ENCODE measurements around the gene NLRC5. TPM values are rescaled to one million over a fixed set of nuclear protein-coding genes. Genes with fewer than 3 reads are reported as not detected.
A peak's percentile ranks its signal among the peaks of the same experiment; 100 is the strongest.

The NLRC5 gene
- total and polyA plus RNA-seq, 4 donors: 23.9 to 46.4 (median 31.1) TPM

DNA sequence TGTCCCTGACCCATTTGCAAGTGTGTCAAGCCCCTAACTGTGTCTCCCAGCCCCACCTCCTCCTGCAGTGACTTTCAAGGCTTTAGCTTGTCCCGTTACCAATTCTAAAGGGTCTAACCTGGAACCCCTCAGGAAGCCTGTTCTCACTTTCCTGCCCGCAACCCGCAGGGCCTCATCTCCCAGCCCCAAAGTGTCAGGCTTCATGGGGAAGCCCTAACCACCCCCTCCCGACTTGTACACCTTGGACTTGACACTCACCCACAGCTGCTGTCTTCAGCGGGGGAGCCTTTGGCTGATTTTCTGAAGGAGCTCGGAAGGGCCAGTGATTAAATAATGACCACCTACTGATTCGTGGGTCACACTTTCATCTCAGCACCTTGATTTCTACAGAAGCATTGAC is 33.1 kb downstream of the NLRC5 start:
- no peak overlapping the region for H3K4me3 ChIP-seq
- TF ChIP-seq, protein P1, sequence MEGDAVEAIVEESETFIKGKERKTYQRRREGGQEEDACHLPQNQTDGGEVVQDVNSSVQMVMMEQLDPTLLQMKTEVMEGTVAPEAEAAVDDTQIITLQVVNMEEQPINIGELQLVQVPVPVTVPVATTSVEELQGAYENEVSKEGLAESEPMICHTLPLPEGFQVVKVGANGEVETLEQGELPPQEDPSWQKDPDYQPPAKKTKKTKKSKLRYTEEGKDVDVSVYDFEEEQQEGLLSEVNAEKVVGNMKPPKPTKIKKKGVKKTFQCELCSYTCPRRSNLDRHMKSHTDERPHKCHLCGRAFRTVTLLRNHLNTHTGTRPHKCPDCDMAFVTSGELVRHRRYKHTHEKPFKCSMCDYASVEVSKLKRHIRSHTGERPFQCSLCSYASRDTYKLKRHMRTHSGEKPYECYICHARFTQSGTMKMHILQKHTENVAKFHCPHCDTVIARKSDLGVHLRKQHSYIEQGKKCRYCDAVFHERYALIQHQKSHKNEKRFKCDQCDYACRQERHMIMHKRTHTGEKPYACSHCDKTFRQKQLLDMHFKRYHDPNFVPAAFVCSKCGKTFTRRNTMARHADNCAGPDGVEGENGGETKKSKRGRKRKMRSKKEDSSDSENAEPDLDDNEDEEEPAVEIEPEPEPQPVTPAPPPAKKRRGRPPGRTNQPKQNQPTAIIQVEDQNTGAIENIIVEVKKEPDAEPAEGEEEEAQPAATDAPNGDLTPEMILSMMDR (IDR thresholded peaks at IDR 0.05; ENCODE audit: control extremely low read depth, extremely low read depth): no peak
- DNase-seq (no peak), ATAC-seq (ENCODE audit: insufficient read depth, low FRiP score) (no peak)
- H3K36me3 ChIP-seq (ENCODE audit: control insufficient read depth in 4 of 4, insufficient read depth in 4 of 4, low read length in 4 of 4): peaks cover 0 to 44% (median 5%) of the 10 kb centered on the region in 4 donors
- no peak overlapping the region for H3K9ac ChIP-seq (ENCODE audit: insufficient read depth in 1 of 2, low read length in 2 of 2)
- no peak overlapping the region for H3K27ac ChIP-seq (ENCODE audit: low read depth in 1 of 2, low read length in 1 of 2)
- WGBS, 2 donors: 87 to 91% methylated on average over 7 of the region's 7 CpGs
- no peaks in the 10 kb centered on the region for H3K4me1 ChIP-seq (ENCODE audit: control insufficient read depth in 5 of 5, insufficient read depth in 5 of 5, low read length in 5 of 5)
- no peaks in the 10 kb centered on the region for H3K27me3 ChIP-seq (ENCODE audit: control insufficient read depth in 3 of 3, insufficient read depth in 3 of 3, low read length in 2 of 3)
- no peaks in the 10 kb centered on the region for H3K9me3 ChIP-seq (ENCODE audit: control insufficient read depth in 4 of 4, insufficient read depth in 3 of 4, low read length in 3 of 4)

DNA sequence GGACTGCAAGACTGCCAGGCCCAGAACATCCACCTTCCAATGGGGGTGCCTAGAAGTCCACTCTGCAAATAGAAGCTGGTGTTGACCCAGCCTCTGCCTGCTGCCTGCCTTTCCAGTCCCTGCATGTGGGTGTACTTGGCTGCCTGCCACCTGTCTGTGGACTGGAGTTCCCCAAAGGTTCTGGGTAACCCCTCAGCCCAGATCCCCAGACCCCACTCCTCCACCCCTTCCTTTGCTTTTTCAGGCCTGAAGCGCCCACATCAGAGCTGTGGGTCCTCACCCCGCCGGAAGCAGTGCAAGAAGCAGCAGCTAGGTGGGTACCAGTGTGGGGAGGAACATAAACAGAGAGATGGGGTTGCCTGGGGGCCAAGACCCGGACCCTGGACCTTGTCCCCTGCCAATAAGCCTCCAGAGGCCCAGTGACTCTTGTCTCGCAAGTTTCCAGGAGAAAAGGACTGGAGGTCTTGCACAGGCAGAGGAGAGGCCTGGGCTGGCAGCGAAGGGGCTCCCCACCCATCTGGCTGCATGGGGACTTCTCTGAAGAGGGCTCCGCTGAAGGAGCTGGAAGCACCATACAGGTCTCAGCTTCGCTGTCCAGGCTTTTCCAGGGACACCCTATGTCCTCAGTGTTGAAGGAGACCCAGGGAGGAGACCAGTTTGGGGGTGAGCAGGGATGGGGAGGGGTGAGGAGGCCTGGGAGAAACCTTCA is 34.3 kb downstream of the NLRC5 start:
- 85 to 91% methylated on average over 8 of the region's 8 CpGs for WGBS, 2 donors
- ATAC-seq (ENCODE audit: insufficient read depth, low FRiP score) (no peak), DNase-seq (peak in 1 of 3 donors; percentile 9)
- no peaks in the 10 kb centered on the region for H3K4me1 ChIP-seq (ENCODE audit: control insufficient read depth in 5 of 5, insufficient read depth in 5 of 5, low read length in 5 of 5)
- H3K4me3 ChIP-seq: no peak overlapping the region
- H3K9me3 ChIP-seq (ENCODE audit: control insufficient read depth in 4 of 4, insufficient read depth in 3 of 4, low read length in 3 of 4): no peaks in the 10 kb centered on the region
- H3K36me3 ChIP-seq (ENCODE audit: control insufficient read depth in 4 of 4, insufficient read depth in 4 of 4, low read length in 4 of 4): peaks cover 0 to 39% (median 5%) of the 10 kb centered on the region in 4 donors
- no peaks in the 10 kb centered on the region for H3K27me3 ChIP-seq (ENCODE audit: control insufficient read depth in 3 of 3, insufficient read depth in 3 of 3, low read length in 2 of 3)
- TF ChIP-seq, protein P1 (IDR thresholded peaks at IDR 0.05; ENCODE audit: control extremely low read depth, extremely low read depth): no peak
- H3K9ac ChIP-seq (ENCODE audit: insufficient read depth in 1 of 2, low read length in 2 of 2): no peak overlapping the region
- no peak overlapping the region for H3K27ac ChIP-seq (ENCODE audit: low read depth in 1 of 2, low read length in 1 of 2)

- Histone ChIP-seq H3K27ac (ENCODE audit: low read depth in 1 of 2, low read length in 1 of 2) (no peak overlapping the region), H3K9ac (ENCODE audit: insufficient read depth in 1 of 2, low read length in 2 of 2) (no peak overlapping the region), H3K4me3 (no peak overlapping the region), H3K4me1 (ENCODE audit: control insufficient read depth in 5 of 5, insufficient read depth in 5 of 5, low read length in 5 of 5) (no peaks in the 10 kb centered on the region), H3K36me3 (ENCODE audit: control insufficient read depth in 4 of 4, insufficient read depth in 4 of 4, low read length in 4 of 4) (peaks cover 0 to 43% (median 5%) of the 10 kb centered on the region in 4 donors), H3K9me3 (ENCODE audit: control insufficient read depth in 4 of 4, insufficient read depth in 3 of 4, low read length in 3 of 4) (no peaks in the 10 kb centered on the region), H3K27me3 (ENCODE audit: control insufficient read depth in 3 of 3, insufficient read depth in 3 of 3, low read length in 2 of 3) (no peaks in the 10 kb centered on the region)
- ATAC-seq (ENCODE audit: insufficient read depth, low FRiP score) (no peak), DNase-seq (peak in 1 of 3 donors; percentile 7)
- WGBS, 2 donors: 78 to 91% methylated on average over 19 of the region's 19 CpGs
- TF ChIP-seq, protein P1 (IDR thresholded peaks at IDR 0.05; ENCODE audit: control extremely low read depth, extremely low read depth): no peak
These were observed 35.7 kb downstream of the NLRC5 start for GRCh38 chr16:57024894-57025680.

All from lung (tissue), 12 donors.